Caco-2 (cell line): ENCODE measurements around the gene TXNRD1. TPM values are rescaled to one million over a fixed set of nuclear protein-coding genes. Genes with fewer than 3 reads are reported as not detected.

Experiments used
- BruUV-seq: library from RNA; stranded (reverse); fragments of 400-500 nt; replicated peaks from 2 replicates; lab custom pipeline; 2021; lab: Mats Ljungman, UMichigan
- CTCF ChIA-PET: fragments of 300-600 bp; sonication (Branson Sonifier 250); formaldehyde crosslinking; loops from one replicate; lab custom pipeline; 2022; ENCODE audit warnings: antibody characterized with exemption; lab: Charles Lee
- POLR2A ChIA-PET: fragments of 300-600 bp; sonication (Branson Sonifier 250); formaldehyde crosslinking; loops from one replicate; lab custom pipeline; 2022; ENCODE audit warnings: antibody characterized with exemption; lab: Charles Lee
- DNase-seq, 2 experiments: peaks; one replicate each; pipeline versions ENCODE4 v3.0.0 to v3.0.0-alpha.2; 2020 to 2022
- H3K27me3 ChIP-seq: replicated peaks from 2 replicates; pipeline ENCODE4 v1.6.0; 2011; ENCODE audit warnings: low read length; ENCODE audit not compliant: control insufficient read depth, insufficient read depth
- H3K36me3 ChIP-seq: 2 replicates; pipeline ENCODE4 v1.5.1; 2011; ENCODE audit warnings: low read length; ENCODE audit not compliant: control insufficient read depth, insufficient read depth
- H3K4me1 ChIP-seq: fragments of 250-450 bp; sonication (Bioruptor Pico); 2 replicates; pipeline ENCODE4 v1.5.1; 2020; ENCODE audit warnings: mild to moderate bottlenecking
- H3K4me3 ChIP-seq: 2 replicates; pipeline ENCODE4 v1.5.1; 2011; ENCODE audit warnings: low read depth, mild to moderate bottlenecking, control low read depth, low read length
- H3K9me3 ChIP-seq: fragments of 250-450 bp; sonication (Bioruptor Pico); 2 replicates; pipeline ENCODE4 v1.5.1; 2020; ENCODE audit warnings: mild to moderate bottlenecking, moderate library complexity
- H3K27ac Mint-ChIP-seq: one replicate; pipeline ENCODE4 v1.8.0; 2022; ENCODE audit warnings: mixed read lengths; ENCODE audit not compliant: unreplicated experiment
- H3K27me3 Mint-ChIP-seq: one replicate; pipeline ENCODE4 v1.8.0; 2022; ENCODE audit warnings: mixed read lengths; ENCODE audit not compliant: insufficient read depth, unreplicated experiment
- H3K36me3 Mint-ChIP-seq: one replicate; pipeline ENCODE4 v1.8.0; 2022; ENCODE audit warnings: mild to moderate bottlenecking, mixed read lengths; ENCODE audit not compliant: insufficient read depth, unreplicated experiment
- H3K4me1 Mint-ChIP-seq: one replicate; pipeline ENCODE4 v1.8.0; 2022; ENCODE audit warnings: low read depth, mixed read lengths; ENCODE audit not compliant: unreplicated experiment
- H3K4me3 Mint-ChIP-seq: one replicate; pipeline ENCODE4 v1.8.0; 2022; ENCODE audit warnings: mild to moderate bottlenecking, moderate library complexity, mixed read lengths; ENCODE audit not compliant: unreplicated experiment
- H3K9me3 Mint-ChIP-seq: one replicate; pipeline ENCODE4 v1.8.0; 2022; ENCODE audit warnings: mixed read lengths; ENCODE audit not compliant: unreplicated experiment
- intact Hi-C: fragments of 100-400 bp; cut with micrococcal nuclease; formaldehyde crosslinking; loops from one replicate; pipeline ENCODE4 v1.10.0; 2022; ENCODE audit not compliant: unreplicated experiment
- total RNA-seq: library from RNA; stranded (reverse); gene quantifications from 2 replicates; pipeline ENCODE4 v1.2.3, GENCODE V29; 2022
- TF ChIP-seq, protein P1 (sequence below), 2 experiments: fragments of 200-600 bp in 1 of 2; IDR thresholded peaks; 1 replicate in 1 of 2; 2 replicates in 1 of 2; pipeline versions ENCODE4 v1.5.1 to v1.8.0; 2011 to 2022; ENCODE audit warnings: antibody characterized with exemption in 1 of 2, control low read depth in 1 of 2, inconsistent platforms in 1 of 2, low read depth in 1 of 2, low read length in 1 of 2, mild to moderate bottlenecking in 1 of 2, moderate library complexity in 1 of 2; ENCODE audit not compliant: insufficient read depth in 1 of 2, severe bottlenecking in 1 of 2, unreplicated experiment in 1 of 2

Gene TXNRD1
- total RNA-seq, 1 experiment from 2014 or later, result 115 TPM

DNA sequence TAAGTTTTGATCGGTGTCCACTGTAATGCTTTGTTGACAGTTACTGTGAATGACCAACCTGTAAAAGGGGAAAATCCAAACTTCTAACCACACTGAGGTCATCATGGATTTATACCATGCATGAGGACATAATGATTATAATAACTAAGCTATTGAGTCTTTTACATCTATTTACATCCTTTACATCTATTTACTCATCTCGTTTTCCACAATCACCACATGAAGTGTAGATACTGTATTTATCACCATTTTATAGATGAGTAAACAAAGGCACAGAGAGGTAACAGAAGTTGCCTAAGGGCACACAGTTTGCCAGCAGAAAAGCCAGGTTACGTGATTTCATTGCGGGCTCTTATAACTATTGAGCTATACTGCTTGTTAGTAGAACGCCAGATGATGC is 60.1 kb downstream of the TXNRD1 start:
- Mint-ChIP-seq H3K36me3 (no peaks in the 10 kb centered on the region), H3K4me1 (peaks cover 5% of the 10 kb centered on the region), H3K27me3 (no peaks in the 10 kb centered on the region), H3K4me3 (no peak overlapping the region), H3K9me3 (peaks cover 6% of the 10 kb centered on the region), H3K27ac (no peak overlapping the region)
- no peak for DNase-seq
- BruUV-seq, result no TSS peak
- CTCF ChIA-PET, result no interaction called here
- no peak overlapping the region for H3K4me3 ChIP-seq
- POLR2A ChIA-PET, result interaction anchor here (1.2 to 2.2 kb wide), 2 partner anchors 12 to 138 kb away, joined by 3 to 19 read pairs; partner anchors contain the start of gene NFYB
- H3K36me3 ChIP-seq, result no peaks in the 10 kb centered on the region
- no peaks in the 10 kb centered on the region for H3K9me3 ChIP-seq
- peaks cover 3% of the 10 kb centered on the region for H3K4me1 ChIP-seq
- TF ChIP-seq, protein P1, sequence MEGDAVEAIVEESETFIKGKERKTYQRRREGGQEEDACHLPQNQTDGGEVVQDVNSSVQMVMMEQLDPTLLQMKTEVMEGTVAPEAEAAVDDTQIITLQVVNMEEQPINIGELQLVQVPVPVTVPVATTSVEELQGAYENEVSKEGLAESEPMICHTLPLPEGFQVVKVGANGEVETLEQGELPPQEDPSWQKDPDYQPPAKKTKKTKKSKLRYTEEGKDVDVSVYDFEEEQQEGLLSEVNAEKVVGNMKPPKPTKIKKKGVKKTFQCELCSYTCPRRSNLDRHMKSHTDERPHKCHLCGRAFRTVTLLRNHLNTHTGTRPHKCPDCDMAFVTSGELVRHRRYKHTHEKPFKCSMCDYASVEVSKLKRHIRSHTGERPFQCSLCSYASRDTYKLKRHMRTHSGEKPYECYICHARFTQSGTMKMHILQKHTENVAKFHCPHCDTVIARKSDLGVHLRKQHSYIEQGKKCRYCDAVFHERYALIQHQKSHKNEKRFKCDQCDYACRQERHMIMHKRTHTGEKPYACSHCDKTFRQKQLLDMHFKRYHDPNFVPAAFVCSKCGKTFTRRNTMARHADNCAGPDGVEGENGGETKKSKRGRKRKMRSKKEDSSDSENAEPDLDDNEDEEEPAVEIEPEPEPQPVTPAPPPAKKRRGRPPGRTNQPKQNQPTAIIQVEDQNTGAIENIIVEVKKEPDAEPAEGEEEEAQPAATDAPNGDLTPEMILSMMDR (IDR thresholded peaks at IDR 0.05; ENCODE audit: insufficient read depth in 1 of 2, low read depth in 1 of 2, low read length in 1 of 2, severe bottlenecking in 1 of 2, unreplicated experiment in 1 of 2), result no peak
- H3K27me3 ChIP-seq, result no peaks in the 10 kb centered on the region
- intact Hi-C loops, result no loop called here

DNA sequence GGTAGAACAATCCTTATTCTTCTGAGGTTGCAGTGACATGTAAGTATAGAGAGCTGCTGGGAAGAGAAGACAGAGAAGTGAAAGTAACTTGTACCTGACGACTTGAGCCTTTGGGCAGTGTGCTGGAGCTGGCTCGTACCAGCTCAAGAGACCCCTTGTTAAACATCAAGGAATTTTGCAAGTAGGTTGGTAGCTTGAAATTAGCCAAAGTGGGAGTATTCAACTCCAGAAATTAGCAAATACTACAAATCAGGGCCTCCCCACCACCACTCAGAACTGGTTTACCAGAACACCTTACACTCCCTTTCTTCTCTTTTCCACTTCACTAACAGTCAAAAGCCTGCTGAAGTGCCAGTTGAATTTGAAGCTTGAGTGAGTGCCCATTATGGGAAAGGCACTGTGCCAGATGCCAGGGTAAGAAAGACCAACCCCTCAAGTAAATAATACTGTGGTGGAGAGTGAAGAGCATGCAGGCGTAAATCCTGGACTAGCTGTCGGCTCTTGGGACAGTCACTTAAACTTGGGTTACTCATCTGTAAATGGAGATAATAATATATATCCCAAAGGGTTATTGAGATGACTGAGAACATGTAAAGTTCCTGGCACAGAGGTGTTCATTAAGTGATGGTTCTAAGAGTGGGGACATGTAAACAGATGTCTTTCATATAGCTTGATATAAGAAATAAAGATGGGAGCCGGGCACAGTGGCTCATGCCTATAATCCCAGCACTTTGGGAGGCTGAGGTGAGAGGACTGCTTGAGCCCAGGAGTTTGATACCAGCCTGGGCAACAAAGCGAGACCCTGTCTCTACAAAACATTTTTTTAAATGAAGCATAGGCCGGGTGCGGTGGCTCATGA is 60.9 kb downstream of the TXNRD1 start:
- Histone ChIP-seq H3K4me3 (no peak overlapping the region), H3K36me3 (no peaks in the 10 kb centered on the region), H3K27me3 (no peaks in the 10 kb centered on the region), H3K9me3 (no peaks in the 10 kb centered on the region), H3K4me1 (peaks cover 3% of the 10 kb centered on the region)
- intact Hi-C loops, result no loop called here
- Mint-ChIP-seq H3K4me3 (no peak overlapping the region), H3K27ac (no peak overlapping the region), H3K9me3 (peaks cover 6% of the 10 kb centered on the region), H3K36me3 (no peaks in the 10 kb centered on the region), H3K4me1 (peaks cover 10% of the 10 kb centered on the region), H3K27me3 (no peaks in the 10 kb centered on the region)
- ChIA-PET POLR2A (interaction anchor here (1.2 to 2.2 kb wide), 2 partner anchors 11 to 138 kb away, joined by 3 to 19 read pairs; partner anchors contain the start of gene NFYB), CTCF (no interaction called here)
- TF ChIP-seq, protein P1 (IDR thresholded peaks at IDR 0.05; ENCODE audit: insufficient read depth in 1 of 2, low read depth in 1 of 2, low read length in 1 of 2, severe bottlenecking in 1 of 2, unreplicated experiment in 1 of 2), result no peak
- no peak for DNase-seq
- BruUV-seq, result no TSS peak

DNA sequence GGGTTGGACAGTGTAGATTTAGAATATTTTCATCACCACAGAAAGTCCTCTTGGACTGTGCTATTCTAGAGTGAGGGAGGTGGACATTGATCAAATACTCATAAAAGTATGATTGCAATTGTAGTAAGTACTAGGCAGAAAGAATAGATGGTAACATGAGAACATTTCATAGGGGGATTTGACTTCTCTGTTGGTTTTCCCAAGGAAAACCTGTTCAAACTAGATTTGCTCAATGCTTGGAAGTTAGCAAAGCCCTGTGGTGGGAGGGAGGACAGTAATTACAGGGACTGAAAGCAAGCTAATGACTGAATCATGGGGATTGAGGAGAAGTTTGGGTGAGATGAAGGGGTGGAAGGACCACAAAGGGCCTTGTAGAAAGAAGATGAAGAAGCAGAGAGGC is 63.6 kb downstream of the TXNRD1 start:
- no peak for DNase-seq

More for the DNA sequence above, 63.6 kb downstream of the TXNRD1 start:
- no TSS peak for BruUV-seq
- Mint-ChIP-seq H3K9me3 (no peaks in the 10 kb centered on the region), H3K4me3 (no peak overlapping the region), H3K27me3 (no peaks in the 10 kb centered on the region), H3K36me3 (no peaks in the 10 kb centered on the region), H3K4me1 (peaks cover 5% of the 10 kb centered on the region), H3K27ac (no peak overlapping the region)
- no peaks in the 10 kb centered on the region for H3K27me3 ChIP-seq
- intact Hi-C loops, result no loop called here
- TF ChIP-seq, protein P1 (IDR thresholded peaks at IDR 0.05; ENCODE audit: insufficient read depth in 1 of 2, low read depth in 1 of 2, low read length in 1 of 2, severe bottlenecking in 1 of 2, unreplicated experiment in 1 of 2), result no peak
- H3K4me3 ChIP-seq, result no peak overlapping the region
- ChIA-PET CTCF (no interaction called here), POLR2A (no interaction called here)
- no peaks in the 10 kb centered on the region for H3K36me3 ChIP-seq
- peaks cover 3% of the 10 kb centered on the region for H3K4me1 ChIP-seq
- no peaks in the 10 kb centered on the region for H3K9me3 ChIP-seq
